ENCODE data around the gene CCDC134. TPM values are rescaled to one million over a fixed set of nuclear protein-coding genes. Genes with fewer than 3 reads are reported as not detected.

The CCDC134 gene
- polyA plus RNA-seq, 1 donor from 2014 or later, result 2.2 TPM

DNA sequence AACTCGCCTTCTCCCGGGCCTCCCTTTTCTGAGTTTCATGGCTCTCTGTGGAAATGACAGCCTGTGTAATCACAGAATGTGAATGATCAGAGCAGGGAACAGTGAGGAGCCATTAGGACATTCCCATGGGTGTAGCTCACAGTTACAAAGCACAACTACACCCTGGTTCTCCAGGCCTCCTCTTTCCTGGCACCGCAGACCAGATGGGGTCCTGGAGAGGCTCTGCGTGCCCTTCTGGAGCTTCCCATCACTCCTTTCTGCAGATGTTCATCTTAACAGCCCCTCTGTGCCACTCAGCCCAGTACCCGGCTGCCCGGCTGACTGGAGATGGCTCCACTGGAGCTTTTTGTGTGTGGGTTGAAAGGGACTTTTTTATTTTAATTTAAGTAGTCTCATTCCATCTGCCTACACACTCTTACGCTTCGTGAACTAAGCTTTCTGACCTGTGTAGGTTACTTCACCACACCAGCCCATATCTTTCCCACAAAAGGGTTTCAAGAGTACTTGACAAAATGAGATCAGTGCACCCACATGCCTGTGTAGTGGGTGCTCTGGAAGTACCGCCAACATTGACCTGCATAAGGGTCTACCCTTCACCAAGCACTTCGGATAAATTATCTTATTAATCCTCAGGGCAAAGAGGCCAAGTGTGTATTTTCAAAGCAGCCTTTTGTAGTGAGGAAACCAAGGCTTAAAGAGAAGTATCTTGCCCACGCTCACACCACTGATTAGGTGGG, 62.2 kb downstream of the CCDC134 start:
- H3K27ac ChIP-seq (ENCODE audit: low read length), result peak overlapping the region; percentile 9
- H3K27me3 ChIP-seq (ENCODE audit: insufficient read depth, low read depth, low read length), result no peaks in the 10 kb centered on the region
- peaks cover 72% of the 10 kb centered on the region for H3K79me2 ChIP-seq (replicated peaks; ENCODE audit: insufficient read depth, low read length)
- no peak for TF ChIP-seq EZH2 (IDR thresholded peaks at IDR 0.05; ENCODE audit: borderline replicate concordance, insufficient read depth, low read length, poor library complexity, severe bottlenecking)
- TF ChIP-seq RAD21 (conservative IDR thresholded peaks at IDR 0.05), result no peak
- no peak for TF ChIP-seq REST (IDR thresholded peaks at IDR 0.05; ENCODE audit: borderline replicate concordance)
- no peak for TF ChIP-seq POLR2AphosphoS5 (IDR thresholded peaks at IDR 0.05)
- no peak for TF ChIP-seq TAF1 (IDR thresholded peaks at IDR 0.05; ENCODE audit: low read depth)
- TF ChIP-seq, protein P1, sequence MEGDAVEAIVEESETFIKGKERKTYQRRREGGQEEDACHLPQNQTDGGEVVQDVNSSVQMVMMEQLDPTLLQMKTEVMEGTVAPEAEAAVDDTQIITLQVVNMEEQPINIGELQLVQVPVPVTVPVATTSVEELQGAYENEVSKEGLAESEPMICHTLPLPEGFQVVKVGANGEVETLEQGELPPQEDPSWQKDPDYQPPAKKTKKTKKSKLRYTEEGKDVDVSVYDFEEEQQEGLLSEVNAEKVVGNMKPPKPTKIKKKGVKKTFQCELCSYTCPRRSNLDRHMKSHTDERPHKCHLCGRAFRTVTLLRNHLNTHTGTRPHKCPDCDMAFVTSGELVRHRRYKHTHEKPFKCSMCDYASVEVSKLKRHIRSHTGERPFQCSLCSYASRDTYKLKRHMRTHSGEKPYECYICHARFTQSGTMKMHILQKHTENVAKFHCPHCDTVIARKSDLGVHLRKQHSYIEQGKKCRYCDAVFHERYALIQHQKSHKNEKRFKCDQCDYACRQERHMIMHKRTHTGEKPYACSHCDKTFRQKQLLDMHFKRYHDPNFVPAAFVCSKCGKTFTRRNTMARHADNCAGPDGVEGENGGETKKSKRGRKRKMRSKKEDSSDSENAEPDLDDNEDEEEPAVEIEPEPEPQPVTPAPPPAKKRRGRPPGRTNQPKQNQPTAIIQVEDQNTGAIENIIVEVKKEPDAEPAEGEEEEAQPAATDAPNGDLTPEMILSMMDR (IDR thresholded peaks at IDR 0.05; ENCODE audit: poor library complexity, severe bottlenecking), result no peak
- no peak for TF ChIP-seq SMC3 (conservative IDR thresholded peaks at IDR 0.05; ENCODE audit: poor library complexity)
- no peak for TF ChIP-seq EP300 (conservative IDR thresholded peaks at IDR 0.05; ENCODE audit: poor library complexity, severe bottlenecking)
- TF ChIP-seq MXI1 (conservative IDR thresholded peaks at IDR 0.05; ENCODE audit: poor library complexity, severe bottlenecking), result no peak
- H3K9me2 ChIP-seq (ENCODE audit: insufficient read depth, low read length), result no peaks in the 10 kb centered on the region
- no peaks in the 10 kb centered on the region for H3K36me3 ChIP-seq (ENCODE audit: insufficient read depth, low read length)
- H4K20me1 ChIP-seq (ENCODE audit: insufficient read depth), result peaks cover 10% of the 10 kb centered on the region
- H3K9ac ChIP-seq (ENCODE audit: low read length), result no peak overlapping the region
- no peaks in the 10 kb centered on the region for H3K9me3 ChIP-seq (ENCODE audit: low read length)
- H3F3A ChIP-seq (ENCODE audit: insufficient read depth, low read length, poor library complexity, severe bottlenecking), result no peaks in the 10 kb centered on the region
- no peak overlapping the region for H3K4me3 ChIP-seq (ENCODE audit: low read length)
- no peak overlapping the region for H3K4me2 ChIP-seq (ENCODE audit: low read length)
- H2AFZ ChIP-seq (ENCODE audit: low read depth, low read length), result no peak overlapping the region

GRCh38 chr22:41863472-41863871, 63.0 kb downstream of the CCDC134 start:
- no peaks in the 10 kb centered on the region for H3K9me3 ChIP-seq (ENCODE audit: low read length)
- H3K27me3 ChIP-seq (ENCODE audit: insufficient read depth, low read depth, low read length), result no peaks in the 10 kb centered on the region
- H3K79me2 ChIP-seq (replicated peaks; ENCODE audit: insufficient read depth, low read length), result peaks cover 65% of the 10 kb centered on the region
- H3K9ac ChIP-seq (ENCODE audit: low read length), result no peak overlapping the region
- no peak overlapping the region for H3K4me3 ChIP-seq (ENCODE audit: low read length)
- H3F3A ChIP-seq (ENCODE audit: insufficient read depth, low read length, poor library complexity, severe bottlenecking), result no peaks in the 10 kb centered on the region
- no peak for TF ChIP-seq SMC3 (conservative IDR thresholded peaks at IDR 0.05; ENCODE audit: poor library complexity)
- no peak for TF ChIP-seq MXI1 (conservative IDR thresholded peaks at IDR 0.05; ENCODE audit: poor library complexity, severe bottlenecking)
- TF ChIP-seq RAD21 (conservative IDR thresholded peaks at IDR 0.05), result no peak
- TF ChIP-seq, protein P1 (IDR thresholded peaks at IDR 0.05; ENCODE audit: poor library complexity, severe bottlenecking), result no peak
- no peak for TF ChIP-seq REST (IDR thresholded peaks at IDR 0.05; ENCODE audit: borderline replicate concordance)
- no peak for TF ChIP-seq EP300 (conservative IDR thresholded peaks at IDR 0.05; ENCODE audit: poor library complexity, severe bottlenecking)
- no peak for TF ChIP-seq TAF1 (IDR thresholded peaks at IDR 0.05; ENCODE audit: low read depth)
- no peak for TF ChIP-seq EZH2 (IDR thresholded peaks at IDR 0.05; ENCODE audit: borderline replicate concordance, insufficient read depth, low read length, poor library complexity, severe bottlenecking)
- TF ChIP-seq POLR2AphosphoS5 (IDR thresholded peaks at IDR 0.05), result no peak
- H3K27ac ChIP-seq (ENCODE audit: low read length), result no peak overlapping the region
- peaks cover 6% of the 10 kb centered on the region for H4K20me1 ChIP-seq (ENCODE audit: insufficient read depth)
- H2AFZ ChIP-seq (ENCODE audit: low read depth, low read length), result no peak overlapping the region
- H3K36me3 ChIP-seq (ENCODE audit: insufficient read depth, low read length), result no peaks in the 10 kb centered on the region
- H3K4me2 ChIP-seq (ENCODE audit: low read length), result no peak overlapping the region
- H3K9me2 ChIP-seq (ENCODE audit: insufficient read depth, low read length), result no peaks in the 10 kb centered on the region
